Astrocyte of the spinal cord (primary cell): ENCODE results near the gene NTHL1.

Experiments used
- DNase-seq: peaks from one replicate; pipeline ENCODE4 v3.0.0; 2011; ENCODE audit warnings: low read depth, low spot score
- H3K4me3 ChIP-seq: 2 replicates; pipeline ENCODE4 v1.5.1; 2011; ENCODE audit warnings: low read depth, mild to moderate bottlenecking, low read length, moderate library complexity
- in situ Hi-C: cut with HindIII; loops from 2 replicates; pipeline ENCODE4 v1.10.0; 2017; ENCODE audit warnings: low sequenced_read_pairs
- TF ChIP-seq, protein P1 (sequence below): IDR thresholded peaks from 2 replicates; pipeline ENCODE4 v1.5.1; 2012; ENCODE audit warnings: low read depth, mild to moderate bottlenecking, low read length, inconsistent platforms

The NTHL1 gene

DNA sequence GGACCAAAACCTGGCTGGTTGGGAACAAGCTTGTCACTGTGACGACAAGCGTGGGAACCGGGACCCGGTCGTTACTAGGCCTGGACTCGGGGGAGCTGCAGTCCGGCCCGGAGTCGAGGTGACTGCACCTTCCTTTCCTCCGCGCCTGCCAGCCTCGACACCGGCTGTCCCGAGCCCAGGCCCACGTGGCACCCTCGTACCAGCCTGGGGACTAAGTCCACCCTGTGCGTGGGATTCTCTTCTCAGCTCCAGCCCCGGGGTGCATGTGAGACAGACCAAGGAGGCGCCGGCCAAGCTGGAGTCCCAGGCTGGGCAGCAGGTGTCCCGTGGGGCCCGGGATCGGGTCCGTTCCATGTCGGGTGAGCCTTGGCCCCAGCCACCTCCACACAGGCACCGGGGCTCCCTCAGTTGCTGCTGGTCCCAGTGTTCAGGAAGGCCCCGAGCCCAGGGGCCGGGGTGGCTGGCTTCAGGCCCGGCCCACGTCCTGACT lies 31.7 kb upstream of the NTHL1 start:
- H3K4me3 ChIP-seq = no peak overlapping the region
- in situ Hi-C loops = no loop called here
- DNase-seq = no peak
- TF ChIP-seq, protein P1, sequence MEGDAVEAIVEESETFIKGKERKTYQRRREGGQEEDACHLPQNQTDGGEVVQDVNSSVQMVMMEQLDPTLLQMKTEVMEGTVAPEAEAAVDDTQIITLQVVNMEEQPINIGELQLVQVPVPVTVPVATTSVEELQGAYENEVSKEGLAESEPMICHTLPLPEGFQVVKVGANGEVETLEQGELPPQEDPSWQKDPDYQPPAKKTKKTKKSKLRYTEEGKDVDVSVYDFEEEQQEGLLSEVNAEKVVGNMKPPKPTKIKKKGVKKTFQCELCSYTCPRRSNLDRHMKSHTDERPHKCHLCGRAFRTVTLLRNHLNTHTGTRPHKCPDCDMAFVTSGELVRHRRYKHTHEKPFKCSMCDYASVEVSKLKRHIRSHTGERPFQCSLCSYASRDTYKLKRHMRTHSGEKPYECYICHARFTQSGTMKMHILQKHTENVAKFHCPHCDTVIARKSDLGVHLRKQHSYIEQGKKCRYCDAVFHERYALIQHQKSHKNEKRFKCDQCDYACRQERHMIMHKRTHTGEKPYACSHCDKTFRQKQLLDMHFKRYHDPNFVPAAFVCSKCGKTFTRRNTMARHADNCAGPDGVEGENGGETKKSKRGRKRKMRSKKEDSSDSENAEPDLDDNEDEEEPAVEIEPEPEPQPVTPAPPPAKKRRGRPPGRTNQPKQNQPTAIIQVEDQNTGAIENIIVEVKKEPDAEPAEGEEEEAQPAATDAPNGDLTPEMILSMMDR = no peak

DNA sequence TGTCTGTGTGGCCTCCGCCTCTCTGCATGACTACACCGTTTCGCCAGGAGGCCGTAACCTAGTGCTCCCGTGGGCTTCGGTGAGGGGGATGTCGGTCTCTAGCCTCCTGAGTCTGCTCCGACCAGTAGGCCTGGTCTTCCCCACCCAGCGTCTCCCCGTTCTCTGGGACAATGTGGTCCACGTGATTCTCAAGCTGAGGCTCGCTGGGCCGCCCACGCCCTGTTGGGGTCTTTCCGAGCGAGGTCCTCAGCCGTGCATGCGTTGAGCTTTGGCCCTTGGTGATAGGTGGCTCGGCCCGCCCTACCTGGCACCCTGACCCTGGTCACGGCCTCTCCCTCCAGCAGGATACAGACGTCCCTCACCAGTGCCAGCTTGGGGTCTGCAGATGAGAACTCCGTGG lies 31.1 kb upstream of the NTHL1 start:
- DNase-seq = no peak
- TF ChIP-seq, protein P1 = no peak
- H3K4me3 ChIP-seq = no peak overlapping the region
- in situ Hi-C loops = no loop called here

DNA sequence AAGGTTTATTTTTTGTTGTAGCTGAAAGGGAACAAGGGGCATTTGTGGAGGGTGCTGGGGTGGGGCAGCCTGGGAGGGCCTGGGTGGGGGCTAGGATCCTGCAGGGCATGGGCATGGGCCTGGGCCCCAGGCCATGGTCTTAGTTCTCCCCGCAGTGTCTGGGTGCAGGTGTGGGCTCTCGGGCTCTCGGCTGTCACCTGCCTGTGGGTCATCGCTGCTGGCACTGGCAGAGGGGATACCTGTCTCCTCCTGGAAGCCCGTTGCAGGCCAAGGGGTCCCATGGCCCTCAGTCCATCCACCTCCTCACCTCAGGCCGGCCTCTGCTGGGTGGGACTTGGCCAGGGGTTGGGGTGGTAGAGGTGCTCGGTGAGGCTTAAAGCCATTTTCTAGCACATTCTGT lies 30.5 kb upstream of the NTHL1 start:
- DNase-seq = no peak
- in situ Hi-C loops = no loop called here
- TF ChIP-seq, protein P1 = no peak
- no peak overlapping the region for H3K4me3 ChIP-seq

DNA sequence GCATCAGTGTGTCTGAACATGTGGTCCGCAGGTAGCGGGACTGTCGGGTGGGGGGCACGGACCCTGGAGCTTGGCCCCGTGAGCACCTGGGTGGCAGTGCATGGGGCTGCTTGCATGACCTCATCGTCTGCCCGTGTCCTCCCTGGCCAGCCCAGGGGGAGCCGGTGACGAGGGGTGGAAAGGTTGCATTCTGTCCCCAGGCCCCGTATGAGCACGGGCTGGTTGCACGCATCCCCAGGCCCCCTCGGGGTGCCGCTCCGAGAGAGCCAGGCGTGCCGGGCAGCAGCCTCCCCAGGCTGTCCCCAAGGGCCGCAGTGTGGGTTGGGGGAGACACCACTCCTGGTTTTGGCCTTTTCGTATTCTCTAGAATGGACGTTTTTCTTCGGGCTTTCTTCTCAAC lies 30.1 kb upstream of the NTHL1 start:
- no peak for DNase-seq
- in situ Hi-C loops = no loop called here
- TF ChIP-seq, protein P1 = no peak
- H3K4me3 ChIP-seq = no peak overlapping the region

DNA sequence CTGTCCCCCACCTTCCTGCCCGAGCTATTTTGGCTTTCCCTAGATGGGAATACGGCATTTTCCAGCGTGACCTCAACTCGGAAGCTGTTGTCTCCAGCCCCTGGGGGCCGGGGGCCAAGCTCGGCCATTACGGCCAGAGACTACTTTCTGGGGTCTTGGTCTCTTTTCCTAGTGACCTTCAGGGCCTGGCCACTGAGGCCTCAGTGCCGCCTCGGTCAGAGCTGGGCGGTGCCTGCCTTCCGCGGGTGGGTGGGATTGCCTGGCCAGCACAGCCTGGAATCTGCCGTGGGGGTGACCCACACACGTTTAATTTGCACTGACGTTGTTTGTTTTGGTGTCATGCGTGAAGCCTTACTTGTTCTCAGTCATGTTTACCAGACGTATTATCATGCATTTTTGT lies 29.4 kb upstream of the NTHL1 start:
- H3K4me3 ChIP-seq = no peak overlapping the region
- in situ Hi-C loops = no loop called here
- TF ChIP-seq, protein P1 = no peak
- DNase-seq = no peak

DNA sequence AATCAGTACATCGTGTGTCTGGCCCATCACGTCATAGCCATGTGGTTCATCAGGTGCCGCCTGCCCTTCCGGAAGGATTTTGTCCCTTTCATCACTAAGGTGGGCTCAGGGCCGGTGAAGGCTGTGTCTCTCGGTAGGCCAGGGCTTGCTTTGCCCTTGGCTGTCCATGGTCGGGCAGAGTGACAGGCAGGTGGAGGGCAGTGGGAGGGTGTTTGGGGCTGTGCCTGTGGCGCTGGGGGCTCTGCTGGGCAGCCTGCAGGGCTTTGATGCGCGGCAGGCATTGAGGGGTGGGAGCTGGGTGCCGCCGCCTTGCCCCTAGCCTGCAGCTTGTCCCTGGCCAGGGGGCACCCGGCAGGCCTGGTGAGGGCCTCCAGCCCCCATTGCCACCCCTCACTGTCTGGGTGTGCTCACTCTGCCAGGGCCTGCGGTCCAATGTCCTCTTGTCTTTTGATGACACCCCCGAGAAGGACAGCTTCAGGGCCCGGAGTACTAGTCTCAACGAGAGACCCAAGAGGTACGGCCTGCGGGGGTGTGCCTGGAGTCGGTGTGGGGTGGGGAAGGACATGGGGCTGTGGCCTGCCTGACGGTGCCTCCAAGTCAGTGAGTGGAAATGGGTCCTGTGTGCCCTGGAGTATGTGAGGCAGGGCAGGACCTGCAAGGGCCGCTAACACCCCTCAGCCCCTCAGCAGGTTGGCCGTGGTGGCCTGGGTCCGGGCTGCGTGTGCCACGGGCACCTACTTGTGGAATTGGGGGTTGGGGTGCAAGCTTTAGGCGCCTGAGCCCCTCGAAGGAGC lies 28.6 kb upstream of the NTHL1 start:
- no peak for DNase-seq
- no peak overlapping the region for H3K4me3 ChIP-seq
- in situ Hi-C loops = no loop called here
- TF ChIP-seq, protein P1 = no peak
